ENCODE results near the gene SHCBP1. TPM values are rescaled to one million over a fixed set of nuclear protein-coding genes. Genes with fewer than 3 reads are reported as not detected.
A peak's percentile ranks its signal among the peaks of the same experiment; 100 is the strongest.
"Not testable (repeated sequence)": the region's sequence is repeated elsewhere in the genome, so short reads cannot be mapped to it uniquely, and the experiment has no call there.

Gene SHCBP1
- polyA plus RNA-seq, 3 donors from 2014 or later, result 0.40 to 1.7 TPM; not detected in 1

DNA sequence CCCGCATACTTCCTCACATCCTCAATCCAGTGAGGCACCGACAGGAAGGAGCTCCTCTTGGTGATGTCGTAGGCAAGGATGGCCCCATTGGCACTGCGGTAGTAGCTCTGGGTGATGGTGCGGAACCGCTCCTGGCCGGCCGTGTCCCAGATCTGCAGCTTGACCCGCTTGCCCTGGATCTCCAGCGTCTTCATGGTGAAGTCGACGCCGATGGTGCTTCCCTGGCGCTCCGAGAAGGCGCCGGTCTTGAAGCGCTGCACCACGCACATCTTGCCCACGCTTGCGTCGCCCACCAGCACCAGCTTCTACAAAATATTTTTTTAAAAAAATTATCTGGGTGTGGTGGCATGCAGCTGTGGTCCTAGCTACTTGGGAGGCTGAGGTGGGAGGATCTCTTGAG is 5.5 kb upstream of the SHCBP1 start:
- not testable (repeated sequence) for H3K27ac Mint-ChIP-seq; H3K27me3 Mint-ChIP-seq (ENCODE audit: low read depth in 3 of 3); DNase-seq; H3K4me3 Mint-ChIP-seq; H3K4me1 Mint-ChIP-seq; H3K9me3 Mint-ChIP-seq; H3K36me3 Mint-ChIP-seq

DNA sequence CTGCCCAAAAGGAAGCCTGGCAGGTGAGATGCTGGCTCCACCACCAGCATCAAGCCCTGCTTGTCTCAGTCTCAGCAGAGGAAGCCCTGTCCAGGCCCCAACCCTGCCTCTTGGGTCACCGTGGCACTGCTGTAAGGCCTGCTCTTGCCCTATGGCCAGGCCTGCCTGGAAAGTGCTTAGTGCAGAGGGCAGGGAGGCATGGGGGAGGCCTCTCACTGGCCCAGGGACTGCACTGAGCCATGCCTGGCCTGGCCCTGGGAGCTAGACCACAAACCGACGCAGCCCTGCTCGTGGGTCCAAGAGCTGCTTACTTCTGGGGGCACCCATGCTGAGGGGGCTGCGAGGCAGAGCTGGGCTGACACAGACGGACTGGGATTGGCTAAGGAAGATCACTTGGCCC is 3.7 kb upstream of the SHCBP1 start:
- H3K4me3 Mint-ChIP-seq; H3K27me3 Mint-ChIP-seq (ENCODE audit: low read depth in 3 of 3); H3K27ac Mint-ChIP-seq; DNase-seq; H3K9me3 Mint-ChIP-seq; H3K36me3 Mint-ChIP-seq: not testable (repeated sequence)
- peaks cover 18 to 24% of the 10 kb centered on the region in 2 donors for H3K4me1 Mint-ChIP-seq

DNA sequence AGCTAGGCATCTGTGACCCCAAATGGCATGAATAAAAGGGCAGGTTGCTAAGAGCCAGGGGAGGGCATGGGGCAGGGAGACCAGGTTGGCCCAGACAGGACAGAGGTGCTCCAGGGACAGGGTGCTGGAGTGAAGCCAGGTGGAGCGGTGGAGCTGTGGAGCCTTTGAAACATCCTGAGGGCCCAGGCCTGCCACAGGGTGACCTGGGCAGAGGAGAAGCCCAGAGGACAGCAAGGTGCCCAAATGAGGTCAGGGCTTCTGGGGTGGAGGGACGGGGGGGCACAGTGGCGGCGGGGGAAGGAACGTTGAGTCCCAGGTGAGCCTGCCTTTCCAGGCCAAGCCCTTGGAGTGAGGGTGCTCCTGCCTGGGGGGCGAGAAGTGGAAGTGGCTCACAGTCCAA is 2.5 kb upstream of the SHCBP1 start:
- peaks cover 18 to 24% of the 10 kb centered on the region in 2 donors for H3K4me1 Mint-ChIP-seq
- not testable (repeated sequence) for H3K27ac Mint-ChIP-seq; H3K4me3 Mint-ChIP-seq; H3K9me3 Mint-ChIP-seq; DNase-seq; H3K27me3 Mint-ChIP-seq (ENCODE audit: low read depth in 3 of 3); H3K36me3 Mint-ChIP-seq

DNA sequence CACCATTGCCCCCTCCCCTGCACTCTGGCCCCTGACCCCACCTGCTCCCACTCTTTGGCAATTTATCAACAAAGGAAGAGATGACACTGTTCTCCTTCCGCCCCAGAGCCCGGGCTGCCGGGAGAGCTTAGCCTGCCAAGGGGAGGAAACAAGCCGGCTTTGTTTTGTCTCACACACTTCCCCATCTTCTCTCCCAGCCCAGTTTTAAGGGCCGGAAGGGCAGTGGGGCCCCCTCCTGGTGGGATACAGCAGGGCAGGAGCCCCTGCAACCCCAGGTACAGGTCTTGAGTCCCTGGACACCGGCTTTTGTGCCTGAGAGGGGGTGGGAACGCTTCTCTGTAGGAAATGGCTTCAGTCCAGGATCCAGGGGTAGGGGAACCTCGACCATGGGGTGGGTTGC is 2.1 kb upstream of the SHCBP1 start:
- not testable (repeated sequence) for H3K9me3 Mint-ChIP-seq; H3K36me3 Mint-ChIP-seq; H3K27me3 Mint-ChIP-seq (ENCODE audit: low read depth in 3 of 3); H3K4me3 Mint-ChIP-seq; H3K27ac Mint-ChIP-seq; DNase-seq
- peaks cover 18 to 24% of the 10 kb centered on the region in 2 donors for H3K4me1 Mint-ChIP-seq

DNA sequence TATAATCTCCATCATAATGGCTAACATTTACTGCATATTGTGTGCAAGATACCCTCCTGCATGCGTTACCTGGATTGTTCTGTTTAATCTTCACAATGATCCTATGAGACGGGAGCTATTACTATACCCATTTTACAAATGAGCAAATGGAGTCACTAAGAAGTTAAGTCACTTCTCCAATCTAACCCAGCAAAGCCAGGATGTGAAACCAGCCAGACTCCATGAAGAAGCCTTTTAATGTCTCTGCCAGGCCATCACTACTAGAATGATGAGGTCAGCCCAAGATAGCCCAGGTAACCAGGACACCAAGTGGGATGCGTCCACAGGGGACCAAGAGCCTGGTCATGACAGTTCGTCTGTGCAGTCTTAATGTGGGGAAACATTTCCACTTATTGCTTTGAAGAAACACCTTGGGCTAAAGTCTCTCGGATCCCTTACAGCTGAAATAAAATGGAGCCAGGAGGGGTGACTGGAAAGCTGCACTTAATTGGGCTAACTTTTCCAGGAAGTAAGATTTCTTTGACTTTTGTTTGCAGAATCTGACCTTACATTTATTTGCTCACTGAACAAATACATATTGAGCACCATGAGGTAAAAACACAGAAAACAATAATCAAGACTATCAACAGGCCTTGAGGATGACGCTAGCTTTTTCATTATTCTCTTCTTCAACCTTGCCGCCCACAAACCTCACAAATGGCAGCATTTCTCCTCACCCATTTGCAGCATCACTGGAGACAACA is 926 bp upstream of the SHCBP1 start:
- H3K36me3 Mint-ChIP-seq, result no peaks in the 10 kb centered on the region
- peaks cover 18 to 24% of the 10 kb centered on the region in 2 donors for H3K4me1 Mint-ChIP-seq
- H3K4me3 Mint-ChIP-seq, result peak overlapping the region; percentile 89 to 94 (median 91)
- no peaks in the 10 kb centered on the region for H3K9me3 Mint-ChIP-seq
- H3K27me3 Mint-ChIP-seq (ENCODE audit: low read depth in 3 of 3), result peaks cover 0 to 8% (median 2%) of the 10 kb centered on the region in 3 donors
- no peak for DNase-seq
- H3K27ac Mint-ChIP-seq, result peak overlapping the region in 5 of 6 donors; percentile 64 to 87 (median 77)

DNA sequence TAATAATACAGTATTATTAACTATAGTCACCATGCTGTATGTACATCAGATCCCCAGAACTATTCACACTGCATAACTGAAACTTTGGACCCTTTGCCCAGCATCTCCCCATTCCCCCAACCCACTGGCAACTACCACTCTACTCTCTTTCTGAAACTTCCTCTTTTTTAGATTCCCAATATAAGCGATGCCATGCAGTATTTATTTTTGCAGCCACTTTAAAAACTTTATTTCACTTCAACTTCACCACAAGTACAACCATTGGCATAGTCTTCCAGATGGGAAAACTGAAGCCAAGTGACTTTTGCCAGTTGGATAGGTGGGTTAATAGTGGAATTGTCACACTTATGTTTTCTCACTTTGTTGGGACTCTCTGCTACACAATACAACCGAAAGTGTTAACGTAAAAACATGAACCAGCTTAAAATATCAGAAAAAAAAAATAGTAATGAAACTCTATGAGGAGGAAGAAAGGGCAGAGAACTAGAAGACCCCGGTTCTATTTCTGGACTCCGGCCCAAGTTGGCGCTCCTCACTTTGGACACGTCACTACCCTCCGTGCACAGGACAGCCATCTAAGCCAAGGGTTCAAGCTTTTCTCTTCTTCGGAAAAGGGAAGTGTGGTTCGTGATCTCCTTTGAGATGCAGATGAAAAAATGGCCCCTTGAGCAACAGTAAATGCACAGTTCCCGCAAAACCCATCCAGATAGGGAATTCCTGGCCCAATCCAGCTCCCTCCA is 743 bp downstream of the SHCBP1 start:
- Mint-ChIP-seq H3K27me3 (ENCODE audit: low read depth in 3 of 3) (peaks cover 0 to 8% (median 2%) of the 10 kb centered on the region in 3 donors), H3K9me3 (no peaks in the 10 kb centered on the region), H3K4me3 (peak overlapping the region; percentile 89 to 94 (median 90)), H3K4me1 (peaks cover 20 to 24% of the 10 kb centered on the region in 2 donors), H3K36me3 (no peaks in the 10 kb centered on the region), H3K27ac (peak overlapping the region in 4 of 6 donors; percentile 10 to 79 (median 42))
- DNase-seq, result no peak

DNA sequence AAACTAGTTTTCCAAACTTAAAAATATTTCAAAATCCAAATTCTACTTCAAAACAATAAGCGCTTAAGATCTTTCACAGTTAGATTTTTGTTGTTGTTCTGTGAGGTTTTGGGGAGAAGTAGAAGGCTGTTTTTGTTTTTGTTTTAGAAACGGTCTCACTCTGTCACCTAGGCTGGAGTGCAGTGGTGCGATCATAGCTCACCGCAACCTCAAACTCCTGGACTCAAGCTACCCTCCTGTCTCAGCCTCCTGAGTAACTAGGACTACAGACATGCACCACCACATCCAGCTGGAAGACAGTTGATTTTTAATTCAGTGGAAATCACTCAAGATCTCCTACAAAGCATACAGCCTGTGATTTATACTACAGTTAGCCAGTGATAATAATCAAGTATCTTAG is 2.7 kb downstream of the SHCBP1 start:
- H3K4me1 Mint-ChIP-seq, result peaks cover 20 to 24% of the 10 kb centered on the region in 2 donors
- H3K4me3 Mint-ChIP-seq, result no peak overlapping the region
- H3K27me3 Mint-ChIP-seq (ENCODE audit: low read depth in 3 of 3), result peaks cover 0 to 8% (median 2%) of the 10 kb centered on the region in 3 donors
- no peaks in the 10 kb centered on the region for H3K9me3 Mint-ChIP-seq
- DNase-seq, result no peak
- H3K36me3 Mint-ChIP-seq, result no peaks in the 10 kb centered on the region
- peak overlapping the region in 1 of 6 donors; percentile 50 for H3K27ac Mint-ChIP-seq

DNA sequence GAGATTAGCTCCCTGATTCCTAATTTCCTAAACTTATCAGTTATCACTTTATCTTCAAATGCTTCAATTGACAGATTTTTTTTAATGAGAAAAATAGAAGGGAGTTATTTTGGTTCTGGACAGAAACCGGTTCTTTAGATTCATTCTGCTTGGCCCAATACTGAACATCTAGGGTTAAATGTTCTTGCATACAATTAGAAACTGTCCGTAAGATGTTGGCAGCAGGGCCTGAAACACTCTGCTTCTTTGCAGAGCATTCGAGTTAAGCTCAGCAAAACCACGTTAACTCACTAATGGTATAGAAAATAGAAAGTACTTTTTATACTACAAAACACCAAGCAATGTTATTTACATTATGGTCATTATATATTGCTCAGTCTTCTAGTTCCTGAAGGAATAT is 7.2 kb downstream of the SHCBP1 start:
- H3K9me3 Mint-ChIP-seq, result no peaks in the 10 kb centered on the region
- DNase-seq, result no peak
- no peaks in the 10 kb centered on the region for H3K36me3 Mint-ChIP-seq
- no peak overlapping the region for H3K27ac Mint-ChIP-seq
- H3K27me3 Mint-ChIP-seq (ENCODE audit: low read depth in 3 of 3), result no peaks in the 10 kb centered on the region
- no peak overlapping the region for H3K4me3 Mint-ChIP-seq
- H3K4me1 Mint-ChIP-seq, result peaks cover 0 to 2% of the 10 kb centered on the region in 2 donors

DNA sequence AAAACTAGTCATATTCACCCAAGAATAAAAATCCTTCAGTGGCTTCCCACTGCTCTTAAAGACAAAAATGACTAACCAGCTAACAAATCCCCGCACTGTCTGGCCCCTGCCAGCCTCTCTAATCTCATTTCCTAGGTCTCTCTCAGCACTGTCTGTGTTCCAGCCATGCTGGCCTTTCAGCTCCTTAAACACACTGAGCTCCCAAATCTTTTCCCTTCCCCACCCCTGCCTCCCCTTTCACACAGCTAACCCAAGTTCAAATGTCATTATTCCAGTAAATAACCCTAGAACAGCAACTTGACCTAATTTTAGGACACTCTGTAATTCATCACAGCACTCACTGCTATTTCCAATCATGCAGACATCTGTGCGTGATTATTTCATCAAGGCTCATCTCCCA is 7.8 kb downstream of the SHCBP1 start:
- no peaks in the 10 kb centered on the region for H3K9me3 Mint-ChIP-seq
- DNase-seq, result no peak
- H3K27me3 Mint-ChIP-seq (ENCODE audit: low read depth in 3 of 3), result no peaks in the 10 kb centered on the region
- no peak overlapping the region for H3K27ac Mint-ChIP-seq
- H3K4me3 Mint-ChIP-seq, result no peak overlapping the region
- no peaks in the 10 kb centered on the region for H3K36me3 Mint-ChIP-seq
- peaks cover 0 to 2% of the 10 kb centered on the region in 2 donors for H3K4me1 Mint-ChIP-seq

DNA sequence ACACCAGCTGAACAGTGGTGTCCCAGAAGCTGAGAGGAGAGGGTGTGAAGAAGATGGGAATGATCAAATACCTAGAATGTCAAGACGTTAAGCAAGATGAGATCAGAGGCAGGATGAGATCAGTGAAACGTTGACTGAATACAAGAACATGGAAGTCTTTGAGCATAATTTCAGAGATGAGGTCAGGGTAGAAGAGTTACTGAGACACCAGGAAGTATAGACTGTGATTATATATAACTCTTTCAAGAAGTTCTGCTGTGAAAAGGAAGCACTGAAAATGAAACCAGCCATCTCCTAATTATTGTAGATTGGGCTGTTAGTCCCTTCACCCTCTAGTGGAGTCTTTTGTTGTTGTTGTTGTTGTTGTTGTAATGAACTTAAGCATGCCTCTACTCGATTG is 9.1 kb downstream of the SHCBP1 start:
- H3K4me1 Mint-ChIP-seq, result peaks cover 0 to 2% of the 10 kb centered on the region in 2 donors
- H3K9me3 Mint-ChIP-seq, result no peaks in the 10 kb centered on the region
- no peak overlapping the region for H3K27ac Mint-ChIP-seq
- DNase-seq, result no peak
- no peaks in the 10 kb centered on the region for H3K27me3 Mint-ChIP-seq (ENCODE audit: low read depth in 3 of 3)
- no peaks in the 10 kb centered on the region for H3K36me3 Mint-ChIP-seq
- H3K4me3 Mint-ChIP-seq, result no peak overlapping the region

DNA sequence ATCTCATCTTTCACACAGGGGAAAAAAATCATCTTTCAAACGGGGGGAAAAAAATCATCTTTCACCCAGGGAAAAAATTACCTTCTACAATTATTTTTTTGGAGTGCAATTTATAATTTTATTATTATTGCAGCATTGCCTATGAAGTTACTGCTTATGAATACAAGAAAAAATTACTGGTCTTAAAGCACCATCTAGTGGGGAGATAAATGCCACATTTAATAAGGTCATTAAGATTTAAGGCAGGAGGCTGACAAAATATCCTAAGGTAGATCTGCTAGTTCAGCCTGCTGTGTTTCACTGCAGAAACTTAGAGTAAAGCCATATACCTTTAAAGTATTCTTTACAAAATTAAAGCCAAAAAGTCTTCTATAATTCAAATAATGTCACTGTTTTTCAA is 13.7 kb downstream of the SHCBP1 start:
- Mint-ChIP-seq H3K36me3 (no peaks in the 10 kb centered on the region), H3K27ac (no peak overlapping the region), H3K27me3 (ENCODE audit: low read depth in 3 of 3) (no peaks in the 10 kb centered on the region), H3K4me3 (no peak overlapping the region), H3K4me1 (no peaks in the 10 kb centered on the region), H3K9me3 (no peaks in the 10 kb centered on the region)
- DNase-seq, result peak; percentile 10 to 34 (median 33)

DNA sequence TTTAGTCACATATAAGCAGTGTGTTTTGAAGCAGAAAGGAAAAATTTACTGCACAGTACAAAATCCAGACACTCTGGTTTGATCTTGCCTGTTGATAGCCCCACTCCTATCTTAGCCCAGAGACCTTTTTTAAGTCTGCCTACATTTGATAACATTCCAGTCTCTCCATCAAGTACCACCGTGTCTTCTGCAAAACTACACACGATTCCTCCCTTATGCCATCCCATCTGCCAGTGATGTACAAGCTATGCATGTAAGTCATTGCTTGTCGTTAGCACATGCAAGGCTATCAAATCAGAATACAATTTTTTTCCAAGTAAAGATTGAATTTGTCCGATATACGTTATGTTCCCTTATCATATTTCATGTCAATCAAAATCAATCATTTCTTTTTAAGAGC is 14.9 kb downstream of the SHCBP1 start:
- DNase-seq, result no peak
- no peaks in the 10 kb centered on the region for H3K36me3 Mint-ChIP-seq
- no peaks in the 10 kb centered on the region for H3K27me3 Mint-ChIP-seq (ENCODE audit: low read depth in 3 of 3)
- H3K9me3 Mint-ChIP-seq, result no peaks in the 10 kb centered on the region
- H3K4me3 Mint-ChIP-seq, result no peak overlapping the region
- peak overlapping the region in 1 of 6 donors; percentile 3 for H3K27ac Mint-ChIP-seq
- no peaks in the 10 kb centered on the region for H3K4me1 Mint-ChIP-seq

DNA sequence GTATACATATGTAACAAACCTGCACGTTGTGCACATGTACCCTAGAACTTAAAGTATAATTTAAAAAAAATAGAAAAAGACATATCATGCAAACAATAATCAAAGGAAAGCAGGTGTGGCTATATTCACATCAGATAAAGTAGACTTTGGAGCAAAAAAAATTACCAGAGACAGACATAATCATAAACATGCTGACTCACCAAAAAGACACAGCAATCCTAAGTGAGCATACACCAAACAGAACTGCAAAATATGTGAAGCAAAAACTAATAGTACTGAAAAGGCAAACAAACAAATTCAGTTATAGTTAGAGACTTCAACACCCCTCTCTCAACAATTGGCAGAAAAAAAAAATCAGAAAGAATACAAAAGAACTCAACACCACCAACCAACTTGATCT is 29.9 kb downstream of the SHCBP1 start:
- no peak overlapping the region for H3K4me3 Mint-ChIP-seq

DNA sequence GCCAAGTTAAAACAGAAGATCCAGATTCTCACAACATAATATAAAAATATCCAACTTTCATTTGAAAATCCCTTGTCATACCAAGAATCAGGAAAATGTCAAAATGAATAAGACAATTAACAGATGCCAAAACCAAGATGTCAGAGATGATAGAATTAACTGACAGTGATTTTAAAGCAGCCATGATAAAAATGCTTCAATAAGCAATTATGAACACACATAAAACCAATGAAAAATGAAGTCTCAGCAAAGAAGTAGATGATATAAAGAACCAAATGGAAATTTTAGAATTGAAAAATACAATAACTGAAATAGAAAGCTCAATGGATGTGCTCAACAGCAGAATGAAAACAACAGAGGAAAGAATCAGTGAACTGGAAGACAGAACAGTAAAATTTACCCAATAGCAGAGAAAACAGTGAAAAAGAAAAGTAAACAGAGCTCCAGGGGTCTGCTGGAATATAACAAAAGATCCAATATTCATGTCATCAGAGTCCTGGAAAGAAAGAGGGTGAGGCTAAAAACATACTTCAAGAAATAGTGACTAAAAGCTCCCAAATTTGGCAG is 35.1 kb downstream of the SHCBP1 start:
- H3K36me3 Mint-ChIP-seq, result peaks cover 18 to 47% (median 40%) of the 10 kb centered on the region in 3 donors
- peaks cover 14 to 31% (median 18%) of the 10 kb centered on the region in 6 donors for H3K9me3 Mint-ChIP-seq
- no peaks in the 10 kb centered on the region for H3K27me3 Mint-ChIP-seq (ENCODE audit: low read depth in 3 of 3)
- H3K27ac Mint-ChIP-seq, result no peak overlapping the region
- DNase-seq, result no peak
- no peak overlapping the region for H3K4me3 Mint-ChIP-seq
- peaks cover 20 to 37% of the 10 kb centered on the region in 2 donors for H3K4me1 Mint-ChIP-seq

More for the DNA sequence above, 29.9 kb downstream of the SHCBP1 start:
- H3K27ac Mint-ChIP-seq, result no peak overlapping the region
- no peaks in the 10 kb centered on the region for H3K4me1 Mint-ChIP-seq
- H3K27me3 Mint-ChIP-seq (ENCODE audit: low read depth in 3 of 3), result no peaks in the 10 kb centered on the region
- peaks cover 6 to 33% (median 28%) of the 10 kb centered on the region in 3 donors for H3K36me3 Mint-ChIP-seq
- DNase-seq, result no peak
- H3K9me3 Mint-ChIP-seq, result peaks cover 3 to 17% (median 9%) of the 10 kb centered on the region in 6 donors

Data from immature natural killer cell (primary cell).